GM13976 (cell line): ENCODE measurements around the gene RABGEF1.
"Not testable (repeated sequence)": the region's sequence is repeated elsewhere in the genome, so short reads cannot be mapped to it uniquely, and the experiment has no call there.

Experiments
- DNase-seq: peaks from one replicate; pipeline ENCODE4 v3.0.0; 2012; ENCODE audit warnings: low spot score
- CTCF ChIP-seq: IDR thresholded peaks from 2 replicates; pipeline ENCODE4 v1.5.1; 2012; ENCODE audit warnings: borderline replicate concordance, mild to moderate bottlenecking; ENCODE audit not compliant: insufficient read depth; ENCODE audit errors: extremely low read depth, missing control alignments, control extremely low read depth
- in situ Hi-C: fragments of 300-500 bp; cut with MboI; formaldehyde crosslinking; loops from one replicate; pipeline ENCODE4 v1.12.0; 2022; ENCODE audit warnings: low sequenced_read_pairs, mixed read lengths, inconsistent platforms; ENCODE audit not compliant: unreplicated experiment

Gene RABGEF1

GRCh38 chr7:66698652-66699205, 41.8 kb upstream of the RABGEF1 start:
- in situ Hi-C loops: no loop called here
- DNase-seq: no peak
- no peak for TF ChIP-seq CTCF

DNA sequence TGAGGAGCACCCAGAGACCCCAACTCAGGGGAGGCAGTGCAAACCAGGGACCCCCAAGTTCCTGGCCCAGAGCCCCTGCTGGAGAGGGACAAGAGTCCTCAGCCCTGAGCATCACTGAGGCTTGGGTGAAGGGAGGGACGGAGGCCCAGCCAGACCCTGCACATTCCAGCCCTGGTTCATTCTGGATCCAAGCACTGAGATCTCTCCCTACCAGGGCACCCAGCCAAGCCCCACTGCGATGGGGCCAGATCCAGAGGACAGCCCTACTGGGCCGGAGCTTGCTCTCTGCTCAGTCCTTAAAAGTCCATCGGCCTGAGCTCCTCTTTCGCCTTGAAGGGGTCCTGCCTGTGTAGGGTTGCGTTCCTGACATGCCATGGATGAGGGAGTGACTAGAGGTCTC, 40.5 kb upstream of the RABGEF1 start:
- no peak for DNase-seq
- in situ Hi-C loops: no loop called here
- no peak for TF ChIP-seq CTCF

DNA sequence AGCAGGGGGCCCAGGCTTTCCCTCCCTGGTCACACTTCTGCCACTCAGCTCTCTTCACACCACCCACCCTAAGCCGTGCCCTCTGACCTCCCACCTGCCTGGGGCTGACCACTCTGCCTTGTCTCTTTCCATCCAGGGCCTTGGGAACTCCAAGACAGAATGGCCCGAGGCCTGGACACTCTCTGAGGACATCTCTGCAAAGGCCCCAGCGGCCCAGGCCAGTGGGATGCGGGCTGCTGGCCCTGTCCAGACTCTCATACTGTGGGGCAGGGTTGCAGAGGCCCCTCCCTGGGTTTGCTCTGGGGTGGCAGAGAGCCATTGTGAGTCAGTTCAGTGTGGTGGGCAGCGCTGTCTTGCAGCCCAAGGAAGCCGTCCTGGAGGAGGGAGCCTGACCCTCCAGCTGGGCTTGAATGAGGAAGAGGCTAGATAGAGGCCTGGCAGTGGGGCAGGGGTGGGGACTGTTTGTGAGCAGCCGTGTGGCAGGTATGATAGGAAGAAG, 39.9 kb upstream of the RABGEF1 start:
- in situ Hi-C loops: no loop called here
- no peak for TF ChIP-seq CTCF
- DNase-seq: no peak

- in situ Hi-C loops: no loop called here
- no peak for DNase-seq
- TF ChIP-seq CTCF: no peak
Measured at GRCh38 chr7:66707825-66708224, 32.7 kb upstream of the RABGEF1 start.

- in situ Hi-C loops: not testable (repeated sequence)
Measured at GRCh38 chr7:66710752-66711151, 29.8 kb upstream of the RABGEF1 start.

DNA sequence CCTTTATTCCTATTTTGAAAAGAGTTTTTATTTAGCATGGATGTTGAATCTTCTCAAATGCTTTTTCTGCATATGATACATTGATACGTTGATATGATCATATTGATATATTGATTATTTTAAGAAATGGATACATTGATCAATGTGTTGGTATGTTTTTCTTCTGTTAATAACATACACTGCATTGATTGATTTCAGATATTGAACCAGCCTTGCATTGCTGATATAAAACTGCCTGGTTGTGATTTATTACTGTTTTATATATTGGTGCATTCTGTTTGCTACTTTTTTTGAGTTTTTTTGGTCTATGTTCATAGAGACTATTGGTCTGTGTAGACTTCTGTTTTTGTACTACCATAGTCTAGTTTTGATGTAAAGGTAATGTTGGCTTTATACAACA, 26.8 kb upstream of the RABGEF1 start:
- DNase-seq: no peak
- TF ChIP-seq CTCF: no peak
- in situ Hi-C loops: no loop called here

More at GRCh38 chr7:66710752-66711151, 29.8 kb upstream of the RABGEF1 start:
- DNase-seq: not testable (repeated sequence)

DNA sequence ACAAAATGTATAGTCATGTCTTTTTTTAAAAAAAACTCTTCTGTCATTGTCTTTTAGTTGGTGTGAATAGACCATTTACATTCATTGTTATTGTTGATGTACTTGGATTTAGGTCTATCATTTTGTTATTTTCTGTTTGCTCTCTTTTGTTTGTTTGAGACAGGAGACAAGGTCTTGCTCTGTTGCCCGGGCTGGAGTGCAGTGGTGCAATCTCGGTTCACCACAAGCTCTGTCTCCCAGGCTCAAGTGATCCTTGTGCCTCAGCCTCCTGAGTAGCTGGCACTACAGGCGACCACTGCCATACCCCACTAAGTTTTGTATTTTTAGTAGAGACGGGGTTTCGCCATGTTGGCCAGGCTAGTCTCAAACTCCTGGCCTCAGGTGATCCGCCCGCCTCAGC, 23.9 kb upstream of the RABGEF1 start:
- DNase-seq: not testable (repeated sequence)

DNA sequence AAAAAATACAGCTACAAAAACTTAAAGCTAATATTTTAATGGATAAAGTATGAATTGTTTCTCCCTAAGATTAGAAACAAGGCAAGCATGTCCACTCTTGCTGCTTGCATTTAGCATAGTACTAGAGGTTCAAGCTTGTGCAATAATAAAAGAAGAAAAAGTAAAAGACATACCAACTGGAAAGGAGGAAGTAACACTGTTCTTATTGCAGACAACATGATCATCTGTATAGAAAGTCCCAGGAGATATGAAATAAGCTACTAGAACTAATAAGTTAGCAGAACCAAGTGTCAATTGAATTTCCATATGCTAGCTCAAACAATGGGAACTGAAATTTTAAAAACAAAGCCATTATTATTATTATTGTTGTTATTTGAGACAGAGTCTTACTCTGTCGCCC, 20.0 kb upstream of the RABGEF1 start:
- DNase-seq: no peak
- no peak for TF ChIP-seq CTCF
- in situ Hi-C loops: no loop called here

More for the DNA sequence above, 23.9 kb upstream of the RABGEF1 start:
- in situ Hi-C loops: not testable (repeated sequence)
